Hepatocyte (in vitro differentiated cells): ENCODE data around the gene PLEKHA5.

Source experiments
- CTCF ChIP-seq: fragments of 200-600 bp; sonication (generic); IDR thresholded peaks from 2 replicates; pipeline ENCODE4 v1.5.1; 2016; ENCODE audit warnings: antibody characterized with exemption, mild to moderate bottlenecking; ENCODE audit not compliant: poor library complexity
- EZH2 ChIP-seq: fragments of 200-600 bp; sonication (generic); IDR thresholded peaks from 2 replicates; pipeline ENCODE4 v1.6.1; 2016; ENCODE audit warnings: antibody characterized with exemption, mild to moderate bottlenecking, borderline replicate concordance
- EZH2phosphoT487 ChIP-seq: fragments of 200-600 bp; sonication (generic); IDR thresholded peaks from one replicate; pipeline ENCODE4 v1.6.1; 2018; ENCODE audit warnings: antibody characterized with exemption, mild to moderate bottlenecking, low read depth, moderate library complexity; ENCODE audit not compliant: unreplicated experiment, severe bottlenecking

- TF ChIP-seq CTCF (no peak), EZH2 (no peak), EZH2phosphoT487 (no peak)
These were observed 169.5 kb downstream of the PLEKHA5 start for GRCh38 chr12:19298836-19299605.
